HL-60 (cell line): Measurements from ENCODE around the gene ASCC3.

Experiments used
- DNase-seq, 2 experiments: peaks; one replicate each; pipeline ENCODE4 v3.0.0-alpha.2; 2010 to 2020; ENCODE audit warnings: low read depth in 1 of 2, low spot score in 1 of 2
- H3K27ac ChIP-seq: fragments of 250-450 bp; sonication (Bioruptor Pico); replicated peaks from 2 replicates; pipeline ENCODE4 v1.5.1; 2020; ENCODE audit warnings: mild to moderate bottlenecking, moderate library complexity
- H3K27me3 ChIP-seq: fragments of 250-450 bp; sonication (Bioruptor Pico); 2 replicates; pipeline ENCODE4 v1.5.1; 2021; ENCODE audit warnings: mild to moderate bottlenecking, moderate library complexity; ENCODE audit not compliant: insufficient read depth, poor library complexity, severe bottlenecking
- H3K4me3 ChIP-seq: replicated peaks from 2 replicates; pipeline ENCODE4 v1.5.1; 2011; ENCODE audit warnings: mild to moderate bottlenecking, control low read depth, low read length; ENCODE audit not compliant: insufficient read depth
- GABPA ChIP-seq: IDR thresholded peaks from 2 replicates; pipeline ENCODE4 v1.6.1; 2012; ENCODE audit warnings: low read depth
- POLR2AphosphoS5 ChIP-seq: IDR thresholded peaks from 2 replicates; pipeline ENCODE4 v1.6.1; 2012; ENCODE audit warnings: low read depth
- SPI1 ChIP-seq: IDR thresholded peaks from 2 replicates; pipeline ENCODE4 v1.6.1; 2012; ENCODE audit warnings: low read depth, mild to moderate bottlenecking, borderline replicate concordance
- TF ChIP-seq, protein P1 (sequence below): IDR thresholded peaks from one replicate; pipeline ENCODE4 v1.5.1; 2011; ENCODE audit warnings: low read length, control low read depth, inconsistent platforms; ENCODE audit not compliant: insufficient read depth
- TF ChIP-seq, protein P2 (sequence below): IDR thresholded peaks from 2 replicates; pipeline ENCODE4 v1.6.1; 2012; ENCODE audit warnings: low read depth; ENCODE audit not compliant: insufficient replicate concordance

ASCC3 gene

DNA sequence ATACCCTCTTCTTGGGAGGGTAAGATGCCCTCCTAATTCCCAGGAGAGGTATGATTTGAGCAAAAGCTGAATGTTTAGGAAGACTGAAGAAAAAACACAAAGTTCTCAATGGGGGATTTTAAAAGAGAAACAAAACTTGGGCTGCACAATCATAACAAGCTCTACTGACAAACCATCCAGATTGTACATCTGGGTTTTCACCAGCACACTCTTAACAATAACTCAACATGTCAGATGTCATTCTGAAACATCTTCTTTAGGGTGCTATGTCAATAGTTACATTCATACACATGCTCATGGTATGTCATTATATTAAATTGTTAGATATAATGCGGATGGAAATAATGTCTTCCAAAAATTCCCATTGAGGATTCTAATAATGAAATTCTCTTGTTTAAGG is 95.1 kb downstream of the ASCC3 start:
- DNase-seq: no peak
- no peak for TF ChIP-seq SPI1
- no peak for TF ChIP-seq POLR2AphosphoS5
- TF ChIP-seq, protein P1, sequence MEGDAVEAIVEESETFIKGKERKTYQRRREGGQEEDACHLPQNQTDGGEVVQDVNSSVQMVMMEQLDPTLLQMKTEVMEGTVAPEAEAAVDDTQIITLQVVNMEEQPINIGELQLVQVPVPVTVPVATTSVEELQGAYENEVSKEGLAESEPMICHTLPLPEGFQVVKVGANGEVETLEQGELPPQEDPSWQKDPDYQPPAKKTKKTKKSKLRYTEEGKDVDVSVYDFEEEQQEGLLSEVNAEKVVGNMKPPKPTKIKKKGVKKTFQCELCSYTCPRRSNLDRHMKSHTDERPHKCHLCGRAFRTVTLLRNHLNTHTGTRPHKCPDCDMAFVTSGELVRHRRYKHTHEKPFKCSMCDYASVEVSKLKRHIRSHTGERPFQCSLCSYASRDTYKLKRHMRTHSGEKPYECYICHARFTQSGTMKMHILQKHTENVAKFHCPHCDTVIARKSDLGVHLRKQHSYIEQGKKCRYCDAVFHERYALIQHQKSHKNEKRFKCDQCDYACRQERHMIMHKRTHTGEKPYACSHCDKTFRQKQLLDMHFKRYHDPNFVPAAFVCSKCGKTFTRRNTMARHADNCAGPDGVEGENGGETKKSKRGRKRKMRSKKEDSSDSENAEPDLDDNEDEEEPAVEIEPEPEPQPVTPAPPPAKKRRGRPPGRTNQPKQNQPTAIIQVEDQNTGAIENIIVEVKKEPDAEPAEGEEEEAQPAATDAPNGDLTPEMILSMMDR: no peak
- TF ChIP-seq, protein P2, sequence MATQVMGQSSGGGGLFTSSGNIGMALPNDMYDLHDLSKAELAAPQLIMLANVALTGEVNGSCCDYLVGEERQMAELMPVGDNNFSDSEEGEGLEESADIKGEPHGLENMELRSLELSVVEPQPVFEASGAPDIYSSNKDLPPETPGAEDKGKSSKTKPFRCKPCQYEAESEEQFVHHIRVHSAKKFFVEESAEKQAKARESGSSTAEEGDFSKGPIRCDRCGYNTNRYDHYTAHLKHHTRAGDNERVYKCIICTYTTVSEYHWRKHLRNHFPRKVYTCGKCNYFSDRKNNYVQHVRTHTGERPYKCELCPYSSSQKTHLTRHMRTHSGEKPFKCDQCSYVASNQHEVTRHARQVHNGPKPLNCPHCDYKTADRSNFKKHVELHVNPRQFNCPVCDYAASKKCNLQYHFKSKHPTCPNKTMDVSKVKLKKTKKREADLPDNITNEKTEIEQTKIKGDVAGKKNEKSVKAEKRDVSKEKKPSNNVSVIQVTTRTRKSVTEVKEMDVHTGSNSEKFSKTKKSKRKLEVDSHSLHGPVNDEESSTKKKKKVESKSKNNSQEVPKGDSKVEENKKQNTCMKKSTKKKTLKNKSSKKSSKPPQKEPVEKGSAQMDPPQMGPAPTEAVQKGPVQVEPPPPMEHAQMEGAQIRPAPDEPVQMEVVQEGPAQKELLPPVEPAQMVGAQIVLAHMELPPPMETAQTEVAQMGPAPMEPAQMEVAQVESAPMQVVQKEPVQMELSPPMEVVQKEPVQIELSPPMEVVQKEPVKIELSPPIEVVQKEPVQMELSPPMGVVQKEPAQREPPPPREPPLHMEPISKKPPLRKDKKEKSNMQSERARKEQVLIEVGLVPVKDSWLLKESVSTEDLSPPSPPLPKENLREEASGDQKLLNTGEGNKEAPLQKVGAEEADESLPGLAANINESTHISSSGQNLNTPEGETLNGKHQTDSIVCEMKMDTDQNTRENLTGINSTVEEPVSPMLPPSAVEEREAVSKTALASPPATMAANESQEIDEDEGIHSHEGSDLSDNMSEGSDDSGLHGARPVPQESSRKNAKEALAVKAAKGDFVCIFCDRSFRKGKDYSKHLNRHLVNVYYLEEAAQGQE: no peak
- no peak for TF ChIP-seq GABPA
- Histone ChIP-seq H3K4me3 (no peak overlapping the region), H3K27me3 (no peaks in the 10 kb centered on the region), H3K27ac (no peak overlapping the region)

DNA sequence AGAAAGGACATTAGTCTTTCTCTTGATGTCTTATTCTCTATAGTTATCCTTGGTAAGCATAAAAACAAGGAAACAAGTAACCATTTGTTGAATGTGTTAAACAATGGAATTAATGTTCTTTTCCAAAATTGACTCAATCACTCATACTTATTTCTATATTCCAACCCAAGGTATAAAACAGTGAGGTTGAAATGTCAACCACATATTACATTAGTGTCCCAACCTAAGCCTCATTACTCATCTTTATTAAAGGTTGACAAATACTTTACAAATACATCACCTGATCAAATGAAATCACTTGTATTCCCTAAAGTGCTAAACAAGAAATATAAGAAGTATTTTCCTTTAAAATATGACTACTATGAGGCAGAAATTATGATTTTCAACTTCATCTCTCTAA is 100.5 kb downstream of the ASCC3 start:
- H3K4me3 ChIP-seq: no peak overlapping the region
- no peak for TF ChIP-seq SPI1
- no peak for TF ChIP-seq GABPA
- TF ChIP-seq, protein P2: no peak
- TF ChIP-seq POLR2AphosphoS5: no peak
- TF ChIP-seq, protein P1: no peak
- DNase-seq: no peak
- H3K27ac ChIP-seq: no peak overlapping the region
- H3K27me3 ChIP-seq: no peaks in the 10 kb centered on the region

DNA sequence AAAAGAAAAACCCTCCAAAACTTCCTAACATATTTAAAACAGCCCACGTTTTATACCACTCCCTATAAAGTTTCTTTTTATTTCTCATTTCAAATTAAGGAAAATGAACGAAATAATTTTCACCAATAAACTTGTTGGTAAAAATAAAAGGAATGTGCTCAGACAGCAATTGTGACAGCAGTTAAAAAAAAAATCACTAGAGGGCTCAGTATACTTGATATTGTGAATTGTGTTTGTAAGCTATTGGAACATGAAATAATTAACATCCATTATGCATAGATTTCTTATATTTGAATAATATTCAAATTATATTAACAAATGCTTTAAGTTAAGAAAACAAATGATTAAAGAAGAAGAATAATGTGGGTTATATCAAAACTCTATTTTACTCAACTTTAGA is 105.5 kb downstream of the ASCC3 start:
- no peak overlapping the region for H3K27ac ChIP-seq
- DNase-seq: no peak
- TF ChIP-seq, protein P2: no peak
- TF ChIP-seq GABPA: no peak
- TF ChIP-seq SPI1: no peak
- no peaks in the 10 kb centered on the region for H3K27me3 ChIP-seq
- no peak overlapping the region for H3K4me3 ChIP-seq

DNA sequence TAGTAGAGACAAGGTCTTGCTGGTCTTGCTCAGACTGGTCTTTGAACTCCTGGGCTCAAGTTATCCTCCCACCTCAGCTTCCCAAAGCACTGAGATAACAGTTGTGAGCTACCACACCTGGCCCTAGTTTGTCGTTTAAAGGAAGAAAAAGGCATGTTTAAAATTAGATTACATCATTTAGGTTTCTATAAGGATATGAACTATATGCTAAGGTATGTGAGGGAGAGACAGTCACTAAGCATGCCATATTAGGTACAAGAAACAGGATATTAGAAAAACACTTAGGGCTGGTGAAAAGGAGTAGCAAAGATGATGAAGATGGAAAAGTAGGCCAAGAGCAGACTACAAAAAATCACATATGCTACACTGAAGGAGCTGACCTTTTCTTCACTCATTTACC is 106.4 kb downstream of the ASCC3 start:
- H3K4me3 ChIP-seq: no peak overlapping the region
- TF ChIP-seq GABPA: no peak
- H3K27ac ChIP-seq: no peak overlapping the region
- H3K27me3 ChIP-seq: no peaks in the 10 kb centered on the region
- no peak for DNase-seq
